22Rv1 (cell line): ENCODE results near the gene STX18.
"Not testable (repeated sequence)": the region's sequence is repeated elsewhere in the genome, so short reads cannot be mapped to it uniquely, and the experiment has no call there.

Experiments used
- CTCF ChIP-seq: fragments of 450-650 bp; IDR thresholded peaks from 2 replicates; pipeline ENCODE4 v1.5.1; 2017; ENCODE audit warnings: mild to moderate bottlenecking
- ZFX ChIP-seq: fragments of 450-650 bp; IDR thresholded peaks from 2 replicates; pipeline ENCODE4 v1.6.1; 2017; ENCODE audit warnings: antibody characterized with exemption, borderline replicate concordance

GRCh38 chr4:4550161-4550560 is 8.3 kb upstream of the STX18 start:
- TF ChIP-seq CTCF, ZFX: not testable (repeated sequence)
